ENCODE data around the gene SMAD7. TPM values are rescaled to one million over a fixed set of nuclear protein-coding genes. Genes with fewer than 3 reads are reported as not detected.

Gene SMAD7
- total and polyA plus RNA-seq, 8 donors, result 4.2 to 22.4 (median 6.8) TPM

DNA sequence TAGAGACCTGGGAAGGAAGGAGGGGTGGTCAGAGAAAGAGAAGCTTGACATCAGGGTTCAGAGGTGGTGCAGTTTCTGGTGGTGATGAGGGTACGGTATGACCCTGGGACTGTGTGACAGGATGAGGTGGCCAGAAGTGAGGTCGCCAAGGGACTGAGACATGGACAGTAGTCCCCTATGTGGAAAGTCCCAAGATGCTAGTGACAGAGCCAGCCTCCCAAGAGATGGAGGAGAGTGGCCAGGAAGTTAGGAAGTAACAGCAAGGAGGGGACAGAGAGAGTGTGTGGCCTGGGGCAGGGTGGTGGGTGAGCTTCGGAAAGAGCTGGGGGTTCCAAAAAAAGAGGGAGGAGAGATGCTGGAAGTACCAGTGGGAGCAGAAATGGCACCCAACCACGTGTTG, 66.0 kb downstream of the SMAD7 start:
- Histone ChIP-seq H3K9me3 (no peaks in the 10 kb centered on the region), H3K4me3 (no peak overlapping the region), H3K27ac (no peak overlapping the region), H3K4me1 (no peaks in the 10 kb centered on the region), H3K27me3 (no peaks in the 10 kb centered on the region), H3K36me3 (no peaks in the 10 kb centered on the region)
- ATAC-seq, result no peak
- DNase-seq, result peak in 1 of 6 donors; percentile 28
- intact Hi-C loops (cut with DNase I), result no loop called here
- WGBS, 2 donors, result 79 to 85% methylated on average over 4 of the region's 4 CpGs
- no peak for FAIRE-seq
- TF ChIP-seq, protein P1, sequence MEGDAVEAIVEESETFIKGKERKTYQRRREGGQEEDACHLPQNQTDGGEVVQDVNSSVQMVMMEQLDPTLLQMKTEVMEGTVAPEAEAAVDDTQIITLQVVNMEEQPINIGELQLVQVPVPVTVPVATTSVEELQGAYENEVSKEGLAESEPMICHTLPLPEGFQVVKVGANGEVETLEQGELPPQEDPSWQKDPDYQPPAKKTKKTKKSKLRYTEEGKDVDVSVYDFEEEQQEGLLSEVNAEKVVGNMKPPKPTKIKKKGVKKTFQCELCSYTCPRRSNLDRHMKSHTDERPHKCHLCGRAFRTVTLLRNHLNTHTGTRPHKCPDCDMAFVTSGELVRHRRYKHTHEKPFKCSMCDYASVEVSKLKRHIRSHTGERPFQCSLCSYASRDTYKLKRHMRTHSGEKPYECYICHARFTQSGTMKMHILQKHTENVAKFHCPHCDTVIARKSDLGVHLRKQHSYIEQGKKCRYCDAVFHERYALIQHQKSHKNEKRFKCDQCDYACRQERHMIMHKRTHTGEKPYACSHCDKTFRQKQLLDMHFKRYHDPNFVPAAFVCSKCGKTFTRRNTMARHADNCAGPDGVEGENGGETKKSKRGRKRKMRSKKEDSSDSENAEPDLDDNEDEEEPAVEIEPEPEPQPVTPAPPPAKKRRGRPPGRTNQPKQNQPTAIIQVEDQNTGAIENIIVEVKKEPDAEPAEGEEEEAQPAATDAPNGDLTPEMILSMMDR (IDR thresholded peaks at IDR 0.05), result no peak

DNA sequence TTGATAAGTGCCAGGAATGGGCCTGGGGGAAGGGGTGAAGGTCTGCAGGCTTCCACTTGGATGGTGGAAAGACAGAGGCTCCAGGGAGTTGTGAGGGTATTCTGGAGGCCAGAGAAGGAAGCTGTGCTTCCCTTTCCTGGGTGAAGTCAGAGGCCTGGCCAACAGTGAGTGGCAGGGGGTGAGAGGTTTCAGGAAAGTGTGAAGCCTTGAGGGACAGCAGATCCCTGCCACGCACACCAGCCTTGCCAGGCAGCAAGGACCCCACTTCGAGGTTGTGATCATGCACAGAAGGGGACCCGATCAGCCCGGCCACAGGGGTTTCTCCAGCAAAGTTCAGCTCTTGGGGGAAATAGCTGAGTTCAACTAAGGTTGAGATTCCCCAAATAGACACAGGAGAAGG, 66.5 kb downstream of the SMAD7 start:
- Histone ChIP-seq H3K9me3 (no peaks in the 10 kb centered on the region), H3K4me1 (no peaks in the 10 kb centered on the region), H3K4me3 (no peak overlapping the region), H3K36me3 (no peaks in the 10 kb centered on the region), H3K27ac (no peak overlapping the region), H3K27me3 (no peaks in the 10 kb centered on the region)
- FAIRE-seq, result no peak
- no peak for ATAC-seq
- intact Hi-C loops (cut with DNase I), result no loop called here
- 86 to 89% methylated on average over 4 of the region's 4 CpGs for WGBS, 2 donors
- DNase-seq, result peak in 1 of 6 donors; percentile 25
- TF ChIP-seq, protein P1 (IDR thresholded peaks at IDR 0.05), result no peak

DNA sequence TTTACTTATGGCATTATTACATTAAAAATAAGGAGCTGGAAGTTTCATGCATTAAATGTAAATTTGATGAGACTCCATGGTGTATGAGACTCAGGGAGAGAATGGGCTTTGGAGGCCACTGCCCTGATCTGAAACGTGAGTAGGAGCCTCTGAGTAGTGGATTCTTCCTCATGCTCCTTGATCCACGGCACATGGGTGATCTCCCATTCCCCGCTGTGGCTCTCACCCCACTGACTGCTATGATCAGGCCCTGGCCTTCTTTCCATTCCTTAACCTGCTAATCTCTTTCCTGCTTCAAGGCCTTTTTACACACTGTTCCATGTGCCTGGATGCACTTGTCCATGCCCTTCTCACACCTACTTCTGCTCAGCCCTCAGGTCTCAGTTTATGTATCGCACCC, 68.4 kb downstream of the SMAD7 start:
- Histone ChIP-seq H3K9me3 (no peaks in the 10 kb centered on the region), H3K36me3 (no peaks in the 10 kb centered on the region), H3K27me3 (no peaks in the 10 kb centered on the region), H3K27ac (no peak overlapping the region), H3K4me3 (no peak overlapping the region), H3K4me1 (no peaks in the 10 kb centered on the region)
- TF ChIP-seq, protein P1 (IDR thresholded peaks at IDR 0.05), result no peak
- 93 to 96% methylated on average over 4 of the region's 4 CpGs for WGBS, 2 donors
- intact Hi-C loops (cut with DNase I), result no loop called here
- no peak for ATAC-seq
- FAIRE-seq, result no peak
- DNase-seq, result peak in 1 of 6 donors; percentile 2

DNA sequence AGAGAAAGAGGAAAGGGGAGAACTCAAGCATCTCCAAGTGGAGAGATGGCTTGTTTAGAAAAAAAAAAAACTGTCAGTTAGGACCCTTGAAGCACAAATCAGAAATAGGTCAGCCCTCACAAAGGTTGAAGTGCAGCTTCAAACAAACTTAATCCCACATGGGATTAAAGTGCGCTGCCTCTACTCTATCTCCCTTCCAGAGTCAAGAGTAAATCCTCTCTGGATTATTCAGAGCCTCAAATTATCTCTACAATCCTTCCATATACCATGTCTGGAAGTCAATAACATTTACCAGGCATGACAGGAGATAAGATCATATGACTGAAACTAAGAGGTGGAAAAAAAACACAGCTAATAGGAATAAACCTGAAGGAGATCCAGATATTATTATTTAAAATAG, 69.8 kb downstream of the SMAD7 start:
- TF ChIP-seq, protein P1 (IDR thresholded peaks at IDR 0.05), result no peak
- H3K36me3 ChIP-seq, result no peaks in the 10 kb centered on the region
- whole genome bisulfite sequencing, 2 donors, result 97 to 100% methylated on average over 1 of the region's 1 CpG
- no peaks in the 10 kb centered on the region for H3K27me3 ChIP-seq
- no peaks in the 10 kb centered on the region for H3K9me3 ChIP-seq
- no peak overlapping the region for H3K4me3 ChIP-seq
- H3K27ac ChIP-seq, result no peak overlapping the region
- DNase-seq (no peak), FAIRE-seq (no peak), ATAC-seq (no peak)
- intact Hi-C loops (cut with DNase I), result no loop called here
- no peaks in the 10 kb centered on the region for H3K4me1 ChIP-seq

DNA sequence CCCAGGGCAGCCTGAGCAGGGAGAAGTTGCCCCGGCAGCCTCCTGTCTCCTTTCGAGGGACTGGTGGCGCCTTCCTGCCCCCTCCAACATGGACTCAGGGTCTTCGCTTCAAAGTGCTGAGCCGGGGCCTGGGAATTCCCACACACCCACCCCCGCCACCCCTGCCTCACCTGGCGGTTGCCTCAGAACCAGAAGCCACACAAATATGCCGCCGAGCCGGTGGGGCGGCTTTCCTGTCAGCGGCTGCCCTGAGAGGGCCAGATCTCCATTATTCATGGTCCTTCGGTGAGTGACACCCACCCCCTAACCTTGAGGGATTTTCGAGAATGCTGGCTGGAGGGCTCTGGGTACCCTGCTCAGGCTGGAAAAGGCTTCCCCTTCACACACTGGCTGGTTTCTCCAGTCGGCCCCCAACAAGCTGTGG, 71.7 kb downstream of the SMAD7 start:
- Histone ChIP-seq H3K27me3 (no peaks in the 10 kb centered on the region), H3K9me3 (no peaks in the 10 kb centered on the region), H3K4me3 (no peak overlapping the region), H3K4me1 (no peaks in the 10 kb centered on the region), H3K36me3 (no peaks in the 10 kb centered on the region), H3K27ac (peak overlapping the region in 1 of 4 donors; percentile 41)
- WGBS, 2 donors, result 43 to 45% methylated on average over 15 of the region's 15 CpGs
- peak; percentile 59 to 84 (median 75) for ATAC-seq
- TF ChIP-seq, protein P1 (IDR thresholded peaks at IDR 0.05), result no peak
- intact Hi-C loops (cut with DNase I), result no loop called here
- FAIRE-seq, result no peak
- peak in 5 of 6 donors; percentile 43 to 61 (median 48) for DNase-seq
